Spleen (tissue), 11 donors: Measurements from ENCODE around the gene STEAP2. TPM values are rescaled to one million over a fixed set of nuclear protein-coding genes. Genes with fewer than 3 reads are reported as not detected.

ENCODE experiments used
- DNase-seq: peaks from one replicate; pipeline ENCODE4 v3.0.0-alpha.2; 2020
- H3K27ac ChIP-seq, 8 donors: fragments of 200-600 bp; sonication (generic) in 7 of 8; 1 replicate in 4 of 8; 2 replicates in 4 of 8; pipeline versions ENCODE4 v1.5.0 to v1.8.0; 2016 to 2021; ENCODE audit warnings: inconsistent platforms in 4 of 8, mild to moderate bottlenecking in 4 of 8, moderate library complexity in 1 of 8
- H3K27me3 ChIP-seq, 7 donors: fragments of 200-600 bp; sonication (generic) in 6 of 7; replicated peaks in 1 of 7; 1 replicate in 4 of 7; 2 replicates in 3 of 7; pipeline versions ENCODE4 v1.5.0 to v1.8.0; 2016 to 2021; ENCODE audit warnings: inconsistent platforms in 3 of 7, mild to moderate bottlenecking in 1 of 7
- H3K36me3 ChIP-seq, 6 donors: fragments of 200-600 bp; sonication (generic) in 5 of 6; 1 replicate in 4 of 6; 2 replicates in 2 of 6; pipeline versions ENCODE4 v1.5.0 to v1.8.0; 2016 to 2021; ENCODE audit warnings: inconsistent platforms in 2 of 6
- H3K4me1 ChIP-seq, 6 donors: fragments of 200-600 bp; sonication (generic) in 5 of 6; 1 replicate in 3 of 6; 2 replicates in 3 of 6; pipeline versions ENCODE4 v1.5.0 to v1.8.0; 2016 to 2021; ENCODE audit warnings: inconsistent platforms in 3 of 6
- H3K4me3 ChIP-seq, 8 donors: fragments of 200-600 bp; sonication (generic) in 7 of 8; 1 replicate in 4 of 8; 2 replicates in 4 of 8; pipeline versions ENCODE4 v1.5.0 to v1.8.0; 2016 to 2021; ENCODE audit warnings: inconsistent platforms in 4 of 8, mild to moderate bottlenecking in 4 of 8, moderate library complexity in 2 of 8
- H3K9me3 ChIP-seq, 8 donors: fragments of 200-600 bp; sonication (generic) in 7 of 8; 1 replicate in 4 of 8; 2 replicates in 4 of 8; pipeline versions ENCODE4 v1.5.0 to v1.8.0; 2016 to 2021; ENCODE audit warnings: inconsistent platforms in 4 of 8
- POLR2A ChIP-seq, 3 donors: fragments of 450-650 bp; IDR thresholded peaks; one replicate each; pipeline ENCODE4 v1.5.1; 2017; ENCODE audit warnings: antibody characterized with exemption in 3 of 3, mild to moderate bottlenecking in 1 of 3
- POLR2AphosphoS5 ChIP-seq, 3 donors: sonication (generic); formaldehyde crosslinking; IDR thresholded peaks; one replicate each; pipeline ENCODE4 v1.5.1; 2017; ENCODE audit warnings: antibody characterized with exemption in 3 of 3
- WGBS, 5 donors: extraction: QIAGEN DNeasy Blood & Tissue Kit in 3 of 5; methylation state at CpG; one replicate each; pipeline versions ENCODE4 v1.1.5 to v1.1.7; 2013 to 2018; 5-methylcytosine and 5-hydroxymethylcytosine counted together
- intact Hi-C: fragments of 100-400 bp; cut with DNase I; formaldehyde crosslinking; loops from one replicate; pipeline ENCODE4 v1.15.0; 2023; ENCODE audit warnings: low total_unique reads
- polyA plus RNA-seq, 3 donors: library from polyadenylated mRNA; stranded (reverse); fragments of 200-250 nt; gene quantifications; one replicate each; pipeline ENCODE4 v1.2.1, GENCODE V29; 2013
- total RNA-seq, 7 donors: library from RNA; depleted of rRNA in 3 of 7; stranded (reverse); fragments of >200 nt in 3 of 7; fragmentation: NEBNext Ultra II Directional in 4 of 7; extraction: Animal tissue kit (Norgen Biotek cat#: 25700) in 4 of 7; gene quantifications; one replicate each; pipeline versions ENCODE4 v1.1.0 to v1.2.1, GENCODE V29; 2016 to 2021
- TF ChIP-seq, protein P1 (sequence below), 11 experiments: fragments of 200-600 bp in 7 of 11; fragments of 450-650 bp in 4 of 11; sonication (generic) in 4 of 11; IDR thresholded peaks in 8 of 11; conservative IDR thresholded peaks in 3 of 11; 1 replicate in 7 of 11; 2 replicates in 4 of 11; pipeline versions ENCODE4 v1.4.0 to v1.8.0; 2016 to 2021; ENCODE audit warnings: antibody characterized with exemption in 11 of 11, inconsistent platforms in 4 of 11, mild to moderate bottlenecking in 1 of 11
- donor health status: healthy with polysubstance abuse.
- donor health status: DM: no; HTN: no; CAD: no; lungs with moderate emphysema.
- donor health status: DM: no; HTN: no; CAD: no.
- donor health status: Bipolar disorder and iron deficiency.
- donor health status: healthy.
- donor health status: DM: no; HTN: no; CAD: no.
- donor health status: DM: yes; HTN: yes; CAD: no.

Gene STEAP2
- total and polyA plus RNA-seq, 10 donors, result 0.65 to 15.8 (median 5.5) TPM

- H3K36me3 ChIP-seq, result no peaks in the 10 kb centered on the region
- intact Hi-C loops, result no loop called here
- no peaks in the 10 kb centered on the region for H3K4me1 ChIP-seq
- H3K4me3 ChIP-seq, result no peak overlapping the region
- no peak for DNase-seq
- TF ChIP-seq POLR2A (IDR thresholded peaks at IDR 0.05), result no peak
- TF ChIP-seq, protein P1, sequence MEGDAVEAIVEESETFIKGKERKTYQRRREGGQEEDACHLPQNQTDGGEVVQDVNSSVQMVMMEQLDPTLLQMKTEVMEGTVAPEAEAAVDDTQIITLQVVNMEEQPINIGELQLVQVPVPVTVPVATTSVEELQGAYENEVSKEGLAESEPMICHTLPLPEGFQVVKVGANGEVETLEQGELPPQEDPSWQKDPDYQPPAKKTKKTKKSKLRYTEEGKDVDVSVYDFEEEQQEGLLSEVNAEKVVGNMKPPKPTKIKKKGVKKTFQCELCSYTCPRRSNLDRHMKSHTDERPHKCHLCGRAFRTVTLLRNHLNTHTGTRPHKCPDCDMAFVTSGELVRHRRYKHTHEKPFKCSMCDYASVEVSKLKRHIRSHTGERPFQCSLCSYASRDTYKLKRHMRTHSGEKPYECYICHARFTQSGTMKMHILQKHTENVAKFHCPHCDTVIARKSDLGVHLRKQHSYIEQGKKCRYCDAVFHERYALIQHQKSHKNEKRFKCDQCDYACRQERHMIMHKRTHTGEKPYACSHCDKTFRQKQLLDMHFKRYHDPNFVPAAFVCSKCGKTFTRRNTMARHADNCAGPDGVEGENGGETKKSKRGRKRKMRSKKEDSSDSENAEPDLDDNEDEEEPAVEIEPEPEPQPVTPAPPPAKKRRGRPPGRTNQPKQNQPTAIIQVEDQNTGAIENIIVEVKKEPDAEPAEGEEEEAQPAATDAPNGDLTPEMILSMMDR (IDR thresholded peaks at IDR 0.05 in 8 of 11, conservative IDR thresholded peaks at IDR 0.05 in 3 of 11), result no peak
- no peak for TF ChIP-seq POLR2AphosphoS5 (IDR thresholded peaks at IDR 0.05)
- H3K27me3 ChIP-seq, result no peaks in the 10 kb centered on the region
- no peak overlapping the region for H3K27ac ChIP-seq
- no peaks in the 10 kb centered on the region for H3K9me3 ChIP-seq
Measured at GRCh38 chr7:90222390-90222789, 10.8 kb downstream of the STEAP2 start.

DNA sequence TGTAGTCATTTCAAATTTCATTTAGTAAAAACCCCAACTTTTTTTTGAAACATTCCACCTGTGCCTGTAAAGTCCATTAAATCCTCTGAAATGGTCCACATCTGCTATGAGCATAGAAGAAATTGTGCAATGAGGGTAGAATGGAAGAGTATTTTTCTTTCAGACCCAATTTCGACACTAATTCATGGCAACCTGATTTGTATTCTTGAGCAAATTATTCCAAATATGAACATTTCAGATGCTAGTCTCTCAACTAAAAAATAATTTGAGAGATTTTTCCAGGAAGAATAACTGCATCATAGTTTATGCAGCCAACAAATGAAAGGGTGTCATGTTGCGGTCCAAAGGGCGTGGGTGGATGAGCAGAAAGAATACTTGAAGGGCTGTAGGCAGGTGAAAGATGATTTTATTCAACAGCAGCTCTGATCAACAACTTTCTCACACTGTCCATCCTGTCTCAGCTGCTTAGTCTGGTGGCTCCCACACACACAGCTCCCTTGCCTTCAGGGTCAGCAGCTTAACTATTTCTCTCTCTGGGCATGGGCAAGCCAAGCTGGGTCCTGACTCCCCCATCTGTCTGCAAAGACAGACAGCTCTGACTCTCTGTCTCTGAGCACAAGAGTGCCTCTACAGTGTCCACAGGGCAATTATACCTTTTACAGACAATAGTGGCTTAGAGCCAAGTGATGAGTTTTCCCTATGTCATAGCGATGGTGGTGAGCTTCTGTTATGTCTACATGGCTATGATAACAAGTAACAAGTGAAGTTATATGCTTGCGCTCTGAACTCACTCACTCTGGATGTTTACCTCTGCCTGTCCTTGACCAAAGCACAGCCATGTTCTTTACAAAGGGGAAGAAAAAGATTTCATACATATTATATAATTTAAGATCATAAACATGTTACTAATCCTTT is 11.5 kb downstream of the STEAP2 start:
- Histone ChIP-seq H3K9me3 (no peaks in the 10 kb centered on the region), H3K27ac (no peak overlapping the region), H3K4me3 (no peak overlapping the region), H3K36me3 (no peaks in the 10 kb centered on the region), H3K4me1 (no peaks in the 10 kb centered on the region), H3K27me3 (no peaks in the 10 kb centered on the region)
- intact Hi-C loops, result no loop called here
- no peak for DNase-seq
- TF ChIP-seq POLR2AphosphoS5 (IDR thresholded peaks at IDR 0.05) (no peak), POLR2A (IDR thresholded peaks at IDR 0.05) (no peak)
- TF ChIP-seq, protein P1 (IDR thresholded peaks at IDR 0.05 in 8 of 11, conservative IDR thresholded peaks at IDR 0.05 in 3 of 11), result no peak
- 90 to 94% (median 92%) methylated on average over 5 of the region's 5 CpGs for WGBS, 5 donors

DNA sequence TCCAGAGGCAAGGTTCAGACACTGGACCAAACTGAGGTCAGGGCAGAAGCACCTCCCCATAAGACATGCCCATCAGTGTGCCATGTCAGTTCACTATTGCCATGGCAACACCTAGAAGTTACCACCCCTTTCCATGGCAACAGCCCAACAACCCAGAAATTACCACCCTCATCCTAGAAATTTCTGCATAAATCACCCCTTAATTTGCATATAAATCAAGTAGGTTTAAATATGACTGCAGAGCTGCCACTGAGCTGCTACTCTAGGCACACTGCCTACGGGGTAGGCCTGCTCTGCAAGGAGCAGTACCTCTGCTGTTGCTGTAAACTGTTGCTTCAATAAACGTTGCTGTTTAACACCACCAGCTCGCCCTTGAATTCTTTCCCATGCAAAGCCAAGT is 12.7 kb downstream of the STEAP2 start:
- no peak for TF ChIP-seq POLR2AphosphoS5 (IDR thresholded peaks at IDR 0.05)
- TF ChIP-seq POLR2A (IDR thresholded peaks at IDR 0.05), result no peak
- TF ChIP-seq, protein P1 (IDR thresholded peaks at IDR 0.05 in 8 of 11, conservative IDR thresholded peaks at IDR 0.05 in 3 of 11), result no peak
- H3K36me3 ChIP-seq, result no peaks in the 10 kb centered on the region
- H3K27me3 ChIP-seq, result no peaks in the 10 kb centered on the region
- no peaks in the 10 kb centered on the region for H3K9me3 ChIP-seq
- intact Hi-C loops, result no loop called here
- 55 to 68% (median 58%) methylated on average over 3 of the region's 3 CpGs for WGBS, 5 donors
- H3K4me3 ChIP-seq, result no peak overlapping the region
- DNase-seq, result no peak
- no peaks in the 10 kb centered on the region for H3K4me1 ChIP-seq
- H3K27ac ChIP-seq, result no peak overlapping the region

GRCh38 chr7:90225181-90225580 is 13.6 kb downstream of the STEAP2 start:
- Histone ChIP-seq H3K4me1 (no peaks in the 10 kb centered on the region), H3K27ac (no peak overlapping the region), H3K27me3 (no peaks in the 10 kb centered on the region), H3K4me3 (no peak overlapping the region), H3K36me3 (no peaks in the 10 kb centered on the region), H3K9me3 (no peaks in the 10 kb centered on the region)
- intact Hi-C loops, result no loop called here
- DNase-seq, result no peak
- 90 to 94% (median 93%) methylated on average over 3 of the region's 3 CpGs for WGBS, 5 donors
- no peak for TF ChIP-seq POLR2A (IDR thresholded peaks at IDR 0.05)
- TF ChIP-seq, protein P1 (IDR thresholded peaks at IDR 0.05 in 8 of 11, conservative IDR thresholded peaks at IDR 0.05 in 3 of 11), result no peak
- TF ChIP-seq POLR2AphosphoS5 (IDR thresholded peaks at IDR 0.05), result no peak
